Suprapubic skin (tissue), 3 donors: ENCODE measurements around the gene ATF6.

ENCODE experiments used
- CTCF ChIP-seq, 2 donors: fragments of 200-600 bp in 1 of 2; fragments of 450-650 bp in 1 of 2; sonication (generic) in 1 of 2; IDR thresholded peaks; one replicate each; pipeline ENCODE4 v1.5.1; 2016 to 2019; ENCODE audit warnings: antibody characterized with exemption in 2 of 2, mild to moderate bottlenecking in 1 of 2, moderate library complexity in 1 of 2
- POLR2A ChIP-seq, 2 donors: fragments of 450-650 bp; IDR thresholded peaks; one replicate each; pipeline ENCODE4 v1.6.1; 2017; ENCODE audit warnings: antibody characterized with exemption in 2 of 2, mild to moderate bottlenecking in 2 of 2, moderate library complexity in 2 of 2

- no peak for TF ChIP-seq CTCF (IDR thresholded peaks at IDR 0.05)
- no peak for TF ChIP-seq POLR2A (IDR thresholded peaks at IDR 0.05)
Observed at GRCh38 chr1:161844696-161845095, 78.6 kb downstream of the ATF6 start.
